GM12892 (cell line): ENCODE data around the gene CAMTA2.

ENCODE experiments used
- POLR2A ChIP-seq: IDR thresholded peaks from 2 replicates; pipeline ENCODE4 v1.6.1; 2011; ENCODE audit warnings: low read depth, low read length, control low read depth
- POLR2AphosphoS5 ChIP-seq: IDR thresholded peaks from 2 replicates; pipeline ENCODE4 v1.6.1; 2011; ENCODE audit warnings: low read depth, low read length, control low read depth
- TAF1 ChIP-seq: IDR thresholded peaks from 2 replicates; pipeline ENCODE4 v1.6.1; 2011; ENCODE audit warnings: low read depth, mild to moderate bottlenecking, control low read depth, low read length, borderline replicate concordance

DNA sequence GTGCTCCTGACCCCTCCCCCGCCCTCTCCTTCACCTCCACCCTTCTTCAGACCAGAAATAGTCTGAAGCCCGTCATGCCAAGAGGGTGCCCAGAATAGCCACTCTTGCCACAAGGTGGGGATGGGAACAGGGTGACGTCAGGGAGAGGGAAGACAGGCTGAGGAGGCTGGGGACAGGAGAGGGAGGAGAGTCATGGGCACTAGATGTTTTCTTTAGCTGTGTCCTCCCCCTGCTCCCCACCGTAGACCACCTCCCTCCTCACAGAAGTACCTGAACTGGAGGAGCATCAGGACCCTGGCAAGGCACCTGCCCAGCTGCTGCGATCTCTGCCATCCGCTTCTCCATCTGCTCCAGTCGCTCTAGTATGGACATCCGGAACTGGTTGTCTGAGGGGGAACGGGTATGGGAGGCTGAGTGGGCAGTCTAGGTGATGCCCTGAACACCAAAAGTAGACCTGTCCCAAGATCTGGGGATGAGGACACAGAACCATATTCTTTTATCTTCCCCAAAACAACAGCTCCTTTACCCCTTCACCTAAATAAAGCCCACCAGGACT is 13.3 kb downstream of the CAMTA2 start:
- no peak for TF ChIP-seq POLR2A
- TF ChIP-seq POLR2AphosphoS5: no peak
- no peak for TF ChIP-seq TAF1
